Measurements from ENCODE around the gene SLC24A3.

SLC24A3 gene

DNA sequence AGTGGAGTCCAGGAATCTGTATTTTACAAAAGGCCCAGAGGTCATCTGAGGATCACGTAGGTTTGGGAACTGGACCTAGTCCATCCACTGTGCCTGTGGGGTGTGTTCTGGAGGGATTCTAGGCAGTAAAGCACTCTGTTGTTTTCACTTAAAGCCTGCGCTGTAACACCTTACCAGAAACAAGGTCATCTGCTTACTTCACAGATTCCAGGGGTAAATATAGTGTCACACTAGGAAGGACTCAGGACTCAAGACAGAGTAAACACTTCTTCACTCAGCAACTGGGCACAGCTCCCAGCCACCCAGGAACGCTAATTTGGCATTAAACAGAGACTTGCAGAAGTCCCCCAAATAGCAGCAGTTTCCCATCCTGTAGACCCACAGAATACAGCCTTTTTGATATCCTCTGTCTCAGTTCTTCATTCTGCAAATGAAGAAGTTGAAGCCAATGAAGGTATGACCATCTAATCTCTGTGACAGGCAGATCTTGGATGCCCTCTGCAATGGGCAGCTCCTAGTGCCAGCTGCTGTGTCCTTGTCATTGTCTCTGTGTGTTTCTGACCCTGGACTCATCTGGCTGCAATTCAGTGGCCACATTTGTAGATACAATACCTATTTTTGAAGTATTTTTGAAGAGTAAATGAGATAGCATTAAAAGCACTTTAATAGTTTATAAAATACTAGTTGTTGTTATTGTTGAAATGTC is 129.1 kb downstream of the SLC24A3 start:
- DNase-seq (ENCODE audit: low read depth): no peak

- DNase-seq (ENCODE audit: low read depth): no peak
Measured at GRCh38 chr20:19344341-19344740, 131.9 kb downstream of the SLC24A3 start.

DNA sequence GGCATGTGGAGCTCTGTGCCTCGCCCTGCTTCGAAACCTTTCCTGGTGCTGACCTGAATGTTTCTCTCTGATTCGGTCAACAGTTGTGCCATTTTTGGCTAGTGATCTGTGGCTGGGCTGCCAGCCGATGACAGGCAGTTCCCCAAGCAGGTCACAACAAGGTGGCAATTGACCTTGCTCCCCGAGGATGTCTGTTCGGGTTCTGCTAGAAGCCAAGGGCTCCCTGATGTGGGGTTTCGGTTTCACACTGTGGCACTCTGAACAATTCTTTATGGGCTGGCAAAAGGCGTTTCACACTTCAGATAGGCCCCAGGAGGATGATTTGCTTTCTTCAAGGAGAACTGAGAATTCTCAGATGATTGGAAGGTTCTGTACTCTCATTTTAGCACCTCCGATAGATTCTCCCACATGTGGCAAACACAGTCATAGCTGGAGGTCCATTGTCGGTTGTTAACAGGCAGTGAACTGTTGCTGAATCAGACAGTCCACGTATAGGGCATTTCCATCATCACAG is 135.6 kb downstream of the SLC24A3 start:
- no peak for DNase-seq (ENCODE audit: low read depth)

DNA sequence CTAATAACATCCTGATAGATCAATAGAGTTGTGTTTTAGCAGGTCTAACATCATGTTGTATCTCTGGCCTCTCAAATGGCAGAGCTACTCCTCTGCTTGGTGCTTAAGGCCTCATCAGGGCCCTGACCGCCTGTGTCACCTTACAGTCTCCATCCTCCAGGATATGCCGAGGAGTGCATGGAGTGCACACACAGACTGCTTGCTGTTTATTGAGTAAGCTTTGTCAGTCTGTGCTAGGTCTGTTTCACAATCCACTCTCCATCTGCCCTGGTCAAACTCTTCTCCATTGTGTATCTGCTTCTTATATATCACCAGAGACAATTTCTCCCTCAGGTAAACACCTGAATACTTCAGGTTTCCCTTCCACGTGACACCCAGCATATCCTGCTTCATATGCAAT is 136.1 kb downstream of the SLC24A3 start:
- DNase-seq (ENCODE audit: low read depth): no peak

DNA sequence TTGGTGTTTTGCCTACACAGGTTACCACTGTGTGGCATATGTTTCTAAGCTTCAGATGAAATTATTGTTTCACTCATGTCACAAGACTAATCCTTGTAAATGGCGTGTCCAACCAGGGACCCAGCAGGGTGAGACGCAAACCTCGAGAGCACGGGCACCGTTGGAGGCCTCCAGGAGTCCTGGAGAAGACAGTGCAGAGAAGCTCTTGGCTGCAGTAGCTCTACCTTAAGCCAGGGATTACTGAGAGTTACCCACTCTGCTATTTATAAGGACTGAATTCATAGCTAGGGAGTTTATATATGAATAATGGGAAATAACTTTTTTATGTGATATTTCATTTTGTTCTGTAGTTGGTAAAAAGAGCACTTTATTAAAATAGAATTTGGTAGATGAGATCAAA is 137.4 kb downstream of the SLC24A3 start:
- DNase-seq (ENCODE audit: low read depth): no peak

GRCh38 chr20:19351542-19351941 is 139.1 kb downstream of the SLC24A3 start:
- DNase-seq (ENCODE audit: low read depth): no peak

DNA sequence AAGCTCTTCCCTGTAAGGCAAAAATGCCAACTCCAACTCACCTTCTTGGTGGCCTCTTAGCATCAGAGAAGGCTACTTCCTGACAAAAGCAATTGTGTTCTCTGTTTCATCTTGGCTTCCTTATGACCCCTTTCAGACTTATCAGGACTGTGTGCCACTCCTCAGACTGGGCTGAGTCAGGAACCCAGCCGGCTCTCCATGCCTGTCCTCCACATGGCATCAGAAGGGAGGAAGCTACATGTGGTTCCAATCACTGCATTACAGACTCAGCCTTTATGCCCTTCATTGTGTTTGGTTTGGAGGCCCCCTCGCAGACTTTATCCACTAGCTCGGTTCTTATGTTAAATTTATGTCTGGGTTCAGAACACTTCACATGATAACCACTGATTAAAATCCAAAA is 142.5 kb downstream of the SLC24A3 start:
- no peak for DNase-seq (ENCODE audit: low read depth)

DNA sequence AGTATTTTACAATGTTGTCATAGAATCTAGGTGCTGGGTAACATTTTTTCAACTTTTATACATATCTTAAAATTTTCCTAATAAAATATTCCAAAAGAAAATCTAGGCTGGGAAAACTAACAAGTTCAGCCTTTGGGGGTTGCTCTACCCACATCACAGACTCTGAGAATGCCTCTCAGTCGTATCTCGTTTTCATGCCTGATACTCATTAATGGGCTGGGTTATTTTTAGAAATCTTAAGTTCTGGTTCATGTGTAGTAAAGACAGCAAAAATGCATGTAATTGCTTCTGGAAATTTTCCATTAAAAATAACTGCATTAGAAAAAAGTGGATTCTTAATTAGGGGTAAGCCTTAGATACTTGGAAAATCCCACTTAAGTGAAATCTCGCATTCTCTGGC is 149.3 kb downstream of the SLC24A3 start:
- no peak for DNase-seq (ENCODE audit: low read depth)

- DNase-seq (ENCODE audit: low read depth): no peak
Measured at GRCh38 chr20:19363476-19363875, 151.0 kb downstream of the SLC24A3 start.

GRCh38 chr20:19367591-19367990 is 155.1 kb downstream of the SLC24A3 start:
- DNase-seq (ENCODE audit: low read depth): no peak

- no peak for DNase-seq (ENCODE audit: low read depth)
Measured at GRCh38 chr20:19368351-19368750, 155.9 kb downstream of the SLC24A3 start.

GRCh38 chr20:19370076-19371075 is 157.9 kb downstream of the SLC24A3 start:
- DNase-seq (ENCODE audit: low read depth): no peak

- DNase-seq (ENCODE audit: low read depth): no peak
Measured at GRCh38 chr20:19371112-19371511, 158.7 kb downstream of the SLC24A3 start.

DNA sequence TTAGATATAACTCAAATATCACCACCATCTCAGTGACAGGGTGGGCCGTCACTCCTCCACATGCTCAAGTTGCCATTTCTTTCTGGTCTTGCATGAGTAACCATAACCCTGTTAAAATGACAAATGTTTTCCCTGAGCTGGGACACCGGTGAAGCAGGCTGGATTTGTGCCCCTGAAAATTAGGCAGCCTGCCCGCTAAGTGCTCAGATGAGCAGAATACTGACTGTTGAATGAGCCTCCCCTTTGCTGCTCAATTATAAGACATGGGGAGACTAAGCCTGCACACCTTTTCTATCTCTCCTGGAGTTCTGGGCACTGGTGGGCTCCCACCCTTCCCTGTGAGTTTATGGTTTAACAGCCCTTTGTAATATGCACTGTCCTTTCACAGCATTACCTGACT is 161.8 kb downstream of the SLC24A3 start:
- DNase-seq (ENCODE audit: low read depth): no peak

DNA sequence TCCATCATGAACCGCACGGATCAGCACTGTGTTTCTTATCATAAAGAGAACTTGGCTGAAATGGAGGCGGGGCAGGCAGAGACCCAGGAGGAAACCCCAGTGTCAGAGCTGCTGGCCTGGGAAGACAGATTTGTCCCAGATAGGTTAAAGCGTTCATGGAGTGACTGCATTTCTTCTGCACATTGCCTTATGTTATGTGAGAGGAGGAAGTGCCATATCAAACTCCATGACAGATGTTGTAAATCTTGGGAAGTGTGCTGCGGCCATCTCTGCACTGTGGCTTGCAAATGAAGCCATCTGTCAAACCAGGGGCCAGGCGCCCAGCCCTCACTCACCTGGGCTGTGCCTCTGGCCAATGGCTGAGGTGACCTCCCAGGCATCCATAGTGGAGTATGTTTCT is 163.0 kb downstream of the SLC24A3 start:
- no peak for DNase-seq (ENCODE audit: low read depth)

DNA sequence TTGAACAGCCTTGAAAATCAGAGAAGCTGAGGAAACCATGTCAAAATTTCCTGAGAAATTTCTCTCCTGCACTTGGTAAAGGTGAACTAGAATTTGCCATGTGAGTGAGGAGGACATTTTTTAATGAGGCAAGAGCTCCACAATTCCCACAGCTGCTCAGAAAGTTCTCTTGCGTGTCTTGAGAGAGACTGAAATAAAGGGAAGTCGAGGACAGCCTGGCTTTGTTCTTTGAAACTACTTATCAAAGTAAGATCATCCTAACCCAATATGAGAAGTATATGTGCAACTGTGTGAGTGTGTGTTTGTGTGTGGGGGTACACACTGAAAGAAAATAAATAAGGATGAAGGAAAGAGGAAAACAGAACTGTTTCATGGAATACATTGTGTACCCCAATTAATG is 163.4 kb downstream of the SLC24A3 start:
- DNase-seq (ENCODE audit: low read depth): no peak

DNA sequence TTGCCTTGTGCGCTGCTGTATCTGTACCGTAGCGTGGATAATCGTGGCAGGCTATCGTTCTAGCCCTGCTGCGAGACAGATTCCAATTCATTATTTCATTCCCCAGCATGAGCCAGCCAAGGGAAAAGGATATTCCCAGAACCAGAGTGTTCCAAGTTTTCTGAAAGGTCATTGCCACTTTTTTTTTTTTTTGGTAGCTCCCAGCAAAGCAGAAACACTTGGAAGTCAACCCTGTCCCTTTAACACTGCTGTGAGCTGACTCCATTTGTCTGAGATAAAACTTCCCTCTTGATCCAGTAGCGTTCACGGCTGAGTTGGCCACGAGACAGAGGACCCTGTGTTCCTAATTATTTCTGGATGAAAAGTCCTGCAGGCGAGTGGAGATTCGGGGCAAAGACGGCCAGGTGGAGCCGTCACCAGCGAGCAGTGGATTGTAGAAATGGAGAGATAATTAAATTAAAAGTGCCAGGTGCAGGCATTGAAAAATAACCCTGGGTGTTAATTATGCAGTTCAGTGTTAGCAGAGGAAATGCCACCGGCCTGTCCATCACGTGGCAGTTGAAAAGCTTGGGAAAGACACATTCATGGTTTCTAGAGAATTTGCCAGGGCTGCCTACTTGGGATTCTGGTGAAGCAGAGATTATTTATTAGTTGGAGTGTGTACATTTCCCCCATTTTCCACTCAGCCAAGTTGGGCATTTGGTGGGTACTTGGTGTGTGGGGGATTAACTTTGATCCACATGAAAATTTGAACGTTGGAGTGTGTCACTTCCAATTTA is 164.2 kb downstream of the SLC24A3 start:
- no peak for DNase-seq (ENCODE audit: low read depth)

DNA sequence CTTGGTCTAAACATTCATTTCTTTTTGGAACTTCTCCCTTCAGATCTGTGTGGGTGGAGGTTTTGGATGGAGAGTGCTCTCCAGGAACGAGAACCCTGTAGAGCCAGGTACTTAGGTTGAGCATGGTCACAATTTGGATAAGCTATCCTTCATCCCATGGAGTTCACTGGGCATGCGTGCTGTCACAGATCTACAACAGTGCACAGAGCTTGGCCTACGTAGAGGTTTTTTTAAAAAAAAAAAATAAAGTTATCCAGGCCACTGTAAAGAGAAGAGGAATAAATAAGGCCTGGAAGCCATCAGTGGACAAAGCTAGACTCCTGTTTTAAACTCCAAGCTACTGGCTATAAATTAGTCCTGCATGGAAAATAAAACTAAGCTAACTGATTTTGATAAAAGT is 165.6 kb downstream of the SLC24A3 start:
- no peak for DNase-seq (ENCODE audit: low read depth)

DNA sequence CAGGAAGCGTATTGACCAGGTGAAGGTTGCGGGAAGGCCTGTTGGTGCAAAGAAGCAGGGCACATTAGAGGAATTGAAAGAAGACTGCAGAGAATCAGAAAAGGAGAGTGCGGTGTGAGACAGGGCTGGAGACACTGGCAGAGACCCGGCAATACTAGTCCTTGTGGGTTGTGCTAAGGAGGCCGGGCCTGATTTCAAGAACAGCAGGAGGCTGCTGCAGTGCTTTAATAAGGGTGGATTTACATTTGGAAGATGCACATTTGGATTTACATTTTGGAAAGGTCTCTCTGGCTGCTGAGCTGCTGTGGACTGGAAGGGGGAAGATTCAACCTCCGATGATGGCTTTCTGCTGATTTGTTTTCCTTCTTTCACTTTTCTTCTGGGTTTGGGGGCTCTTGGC is 167.8 kb downstream of the SLC24A3 start:
- no peak for DNase-seq (ENCODE audit: low read depth)

- no peak for DNase-seq (ENCODE audit: low read depth)
Measured at GRCh38 chr20:19381947-19382346, 169.5 kb downstream of the SLC24A3 start.

DNA sequence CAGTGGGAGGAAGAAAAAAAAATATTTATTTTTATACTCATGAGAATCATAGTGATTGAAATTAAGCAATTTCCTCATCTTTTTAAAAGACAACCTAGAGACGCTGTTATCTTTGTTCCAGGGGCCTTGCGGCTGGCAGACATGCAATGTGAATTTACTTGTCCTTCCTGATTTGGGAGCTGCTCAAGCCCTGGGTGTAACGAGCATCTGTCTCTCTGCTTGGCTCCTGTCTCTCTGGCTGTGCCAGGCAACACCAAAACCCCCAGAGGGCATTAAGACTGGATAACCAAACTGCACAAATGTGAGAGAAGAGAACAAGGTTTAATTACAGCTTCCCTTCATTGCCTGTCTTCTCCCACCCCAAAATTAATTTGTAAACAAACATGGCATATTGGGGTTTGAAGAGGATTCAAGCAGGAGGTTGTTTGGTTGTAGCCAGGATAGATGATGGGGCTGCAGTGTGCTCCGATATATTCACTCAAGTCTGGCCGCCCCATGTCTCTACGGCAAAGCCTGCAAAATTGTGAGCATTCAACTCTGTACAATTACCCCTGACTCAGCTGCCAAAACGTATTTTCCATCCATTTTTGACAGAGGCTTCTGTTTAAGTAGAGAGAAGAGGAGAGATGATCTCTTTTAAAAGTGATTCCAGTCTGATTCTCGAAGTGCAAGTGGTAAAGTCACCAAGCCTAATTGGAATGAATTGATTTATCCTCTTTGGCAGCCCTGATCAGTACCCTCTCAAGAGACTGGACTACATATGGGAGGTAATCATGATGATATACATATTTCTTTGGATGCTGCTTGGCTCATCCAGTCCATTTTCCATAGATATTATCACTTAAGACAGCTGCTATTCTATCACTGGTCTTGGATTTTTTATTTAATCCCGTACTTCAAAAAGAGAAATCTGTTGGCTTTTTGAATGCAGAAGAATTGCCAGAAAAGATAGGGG is 170.2 kb downstream of the SLC24A3 start:
- DNase-seq (ENCODE audit: low read depth): no peak
